IPS DF 6.9 (cell line): ENCODE data around the gene TST.

Experiments
- DNase-seq: peaks from one replicate; pipeline ENCODE4 v3.0.0-alpha.2; 2013; ENCODE audit warnings: low read depth, low spot score
- H3K27ac ChIP-seq: one replicate; pipeline ENCODE4 v1.5.1; 2013; ENCODE audit warnings: low read length, control low read depth
- H3K27me3 ChIP-seq: 2 replicates; pipeline ENCODE4 v1.6.1; 2013; ENCODE audit warnings: mild to moderate bottlenecking, low read length; ENCODE audit not compliant: control insufficient read depth, insufficient read depth
- H3K36me3 ChIP-seq: 2 replicates; pipeline ENCODE4 v1.6.1; 2013; ENCODE audit warnings: low read length; ENCODE audit not compliant: control insufficient read depth, insufficient read depth
- H3K4me1 ChIP-seq: 2 replicates; pipeline ENCODE4 v1.6.1; 2013; ENCODE audit warnings: low read length; ENCODE audit not compliant: control insufficient read depth, insufficient read depth
- H3K4me3 ChIP-seq: 2 replicates; pipeline ENCODE4 v1.5.1; 2013; ENCODE audit warnings: mild to moderate bottlenecking, low read length
- H3K9me3 ChIP-seq: 2 replicates; pipeline ENCODE4 v1.6.1; 2013; ENCODE audit warnings: low read length, inconsistent platforms; ENCODE audit not compliant: control insufficient read depth, insufficient read depth
- WGBS: extraction: QIAGEN DNeasy Blood & Tissue Kit; methylation state at CpG from one replicate; pipeline ENCODE4 v1.1.7; 2013; ENCODE audit warnings: mixed read lengths, missing lambda C conversion rate; ENCODE audit not compliant: insufficient read length, insufficient coverage; 5-methylcytosine and 5-hydroxymethylcytosine counted together

The TST gene

DNA sequence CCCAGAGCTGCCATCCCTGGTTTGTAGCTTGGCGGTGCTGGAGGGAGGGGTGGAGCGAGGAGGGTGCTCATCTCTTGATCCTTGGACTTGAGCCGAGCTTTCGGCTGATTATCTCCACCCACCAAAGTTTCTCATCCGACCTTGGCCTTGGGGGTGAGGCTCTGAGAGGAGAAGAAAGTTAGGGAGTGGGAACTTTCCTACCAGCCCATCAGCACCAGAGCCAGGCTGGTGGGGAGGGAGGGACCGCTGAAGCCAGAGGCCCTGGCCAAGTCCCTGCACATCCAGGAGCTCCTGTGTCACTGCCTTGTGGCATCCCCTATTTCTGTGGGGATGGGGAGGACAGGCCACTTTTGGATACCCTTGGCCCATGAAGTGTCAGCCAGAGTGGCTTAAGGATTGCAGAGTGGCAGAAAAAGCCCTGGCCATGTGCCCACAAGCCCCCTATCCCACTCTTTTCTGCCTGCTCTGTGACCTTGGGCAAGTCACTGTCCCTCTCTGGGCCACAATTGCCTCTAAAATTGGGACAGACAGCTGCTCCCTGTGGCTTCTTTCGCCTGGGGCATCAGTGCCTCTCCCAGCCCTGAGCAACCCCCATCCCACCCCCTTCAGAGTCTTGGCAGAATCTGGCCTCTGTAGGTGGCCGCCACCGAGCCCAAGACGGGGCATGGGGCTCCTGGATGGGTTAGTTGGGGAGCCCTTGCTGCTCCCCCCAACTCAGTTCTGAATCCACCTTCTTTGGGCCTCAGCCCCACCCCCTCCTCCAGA lies 42.5 kb upstream of the TST start:
- H3K9me3 ChIP-seq, result no peaks in the 10 kb centered on the region
- no peak overlapping the region for H3K4me3 ChIP-seq
- H3K36me3 ChIP-seq, result no peaks in the 10 kb centered on the region; the same call in 1 of the 2 replicates
- H3K27me3 ChIP-seq, result no peaks in the 10 kb centered on the region
- peaks cover 7% of the 10 kb centered on the region for H3K4me1 ChIP-seq
- H3K27ac ChIP-seq, result no peak overlapping the region
- WGBS, result no CpG with 5 or more reads among the region's 10 CpGs
- no peak for DNase-seq

DNA sequence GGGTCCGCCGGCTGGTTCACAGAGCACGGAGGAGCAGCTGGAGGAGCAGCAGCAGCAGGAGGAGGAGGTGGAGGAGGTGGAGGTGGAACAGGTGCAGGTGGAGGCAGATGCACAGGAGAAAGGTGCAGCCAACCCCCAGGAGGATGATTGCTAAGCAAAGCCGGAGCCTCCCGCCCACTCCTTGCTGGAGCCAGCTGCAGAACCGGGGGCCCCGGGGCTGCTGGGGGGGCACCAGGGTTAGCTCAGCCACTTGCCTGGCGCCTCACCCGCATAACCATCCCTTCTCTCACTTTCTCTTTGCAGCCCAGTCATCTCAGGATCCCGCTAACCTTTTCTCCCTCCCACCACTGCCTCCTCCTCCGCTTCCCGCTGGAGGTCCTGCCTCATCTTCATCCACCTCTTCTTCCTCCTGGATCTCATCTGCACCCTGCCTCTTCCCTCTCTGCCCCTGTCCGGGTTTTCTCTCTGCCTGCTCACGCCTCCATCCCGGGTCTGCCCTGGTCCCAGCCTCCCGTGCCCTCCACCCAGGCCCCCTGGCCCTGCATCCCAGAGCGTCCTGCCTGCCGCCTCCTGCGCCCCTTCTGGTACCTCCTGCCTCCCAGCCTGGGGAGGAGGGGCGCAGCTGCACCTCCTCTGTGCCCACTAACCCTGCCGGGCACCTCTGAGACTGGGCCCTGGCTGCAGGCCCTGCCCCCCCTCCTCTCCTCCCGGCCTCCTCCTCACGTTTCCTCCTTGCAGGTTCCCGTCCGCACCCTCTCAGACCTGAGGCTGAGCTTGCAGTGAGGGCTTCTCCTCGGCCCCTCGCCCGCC lies 41.8 kb upstream of the TST start:
- no peak overlapping the region for H3K4me3 ChIP-seq
- peaks cover 7% of the 10 kb centered on the region for H3K4me1 ChIP-seq
- DNase-seq, result no peak
- H3K36me3 ChIP-seq, result no peaks in the 10 kb centered on the region; the same call in 1 of the 2 replicates
- H3K27ac ChIP-seq, result no peak overlapping the region
- WGBS, result no CpG with 5 or more reads among the region's 28 CpGs
- no peaks in the 10 kb centered on the region for H3K27me3 ChIP-seq
- no peaks in the 10 kb centered on the region for H3K9me3 ChIP-seq

DNA sequence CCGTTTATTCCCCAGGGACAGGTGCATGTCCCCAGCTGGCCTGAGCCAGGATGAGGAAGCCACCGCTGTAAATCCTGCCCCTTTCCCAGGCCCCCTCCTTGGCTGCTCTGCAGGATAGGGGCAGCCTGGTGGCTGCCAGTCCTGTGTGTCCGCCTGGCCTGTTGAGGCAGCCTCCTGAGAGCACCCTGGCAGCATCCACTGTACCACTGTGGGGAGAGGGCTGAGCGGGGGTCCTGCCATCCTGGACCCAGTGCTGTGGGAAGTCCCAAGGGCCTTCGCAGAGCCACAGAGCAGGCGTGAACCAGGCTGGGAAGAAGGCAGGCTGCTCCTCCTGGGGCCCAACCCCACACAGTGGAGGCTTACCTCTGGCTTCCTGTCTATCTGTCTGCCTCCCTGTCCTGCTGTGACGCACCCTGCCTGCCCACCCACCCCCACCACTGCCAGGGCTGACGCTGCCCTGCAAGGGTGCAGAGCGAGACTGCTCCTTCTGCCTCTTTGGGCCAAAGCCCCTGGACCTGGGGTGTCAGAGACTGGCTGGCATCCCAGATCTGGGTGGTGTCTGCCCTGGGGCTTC lies 40.7 kb upstream of the TST start:
- WGBS, result no CpG with 5 or more reads among the region's 9 CpGs
- Histone ChIP-seq H3K4me3 (no peak overlapping the region), H3K9me3 (no peaks in the 10 kb centered on the region), H3K4me1 (peaks cover 7% of the 10 kb centered on the region), H3K27me3 (no peaks in the 10 kb centered on the region), H3K36me3 (no peaks in the 10 kb centered on the region; the same call in 1 of the 2 replicates), H3K27ac (no peak overlapping the region)
- DNase-seq, result no peak

DNA sequence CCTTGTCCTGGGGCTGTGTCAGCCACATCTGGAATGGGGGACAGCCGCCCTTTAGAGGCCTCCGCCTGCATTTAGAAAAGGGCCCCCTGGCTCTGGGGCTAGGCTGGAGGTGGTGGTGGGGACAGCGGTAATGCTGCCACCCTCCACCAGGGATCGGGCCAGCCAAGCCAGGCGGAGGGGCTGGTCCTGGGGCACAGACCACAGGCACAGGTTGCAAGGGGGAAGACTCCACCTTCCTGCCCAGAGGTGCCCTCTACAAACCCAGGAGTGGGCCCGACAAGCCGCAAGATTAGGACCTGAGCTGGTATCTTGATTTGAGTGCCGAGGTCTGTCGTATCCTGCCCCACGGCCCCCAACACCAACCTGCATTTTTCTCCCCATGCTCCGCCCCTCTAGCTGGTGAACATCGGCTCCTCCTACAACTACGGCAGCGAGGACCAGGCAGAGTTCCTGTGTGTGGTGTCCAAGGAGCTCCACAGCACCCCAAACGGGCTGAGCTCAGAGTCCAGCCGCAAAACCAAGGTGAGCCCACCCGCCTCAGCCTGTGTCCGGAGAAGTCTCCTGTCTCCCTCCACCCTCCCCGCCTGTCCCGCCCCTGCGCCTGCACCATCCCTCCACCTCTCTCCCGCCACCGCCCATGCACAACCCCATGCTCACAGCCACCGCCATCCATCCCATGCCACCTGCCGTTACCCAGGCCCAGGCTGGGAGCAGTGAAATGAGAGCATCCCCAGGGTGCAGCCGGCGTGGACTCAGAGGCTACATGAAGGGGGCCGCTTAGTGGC lies 39.9 kb upstream of the TST start:
- Histone ChIP-seq H3K27ac (no peak overlapping the region), H3K27me3 (no peaks in the 10 kb centered on the region), H3K9me3 (no peaks in the 10 kb centered on the region), H3K4me3 (no peak overlapping the region), H3K36me3 (no peaks in the 10 kb centered on the region; the same call in 1 of the 2 replicates), H3K4me1 (peaks cover 7% of the 10 kb centered on the region)
- no CpG with 5 or more reads among the region's 28 CpGs for WGBS
- DNase-seq, result no peak

DNA sequence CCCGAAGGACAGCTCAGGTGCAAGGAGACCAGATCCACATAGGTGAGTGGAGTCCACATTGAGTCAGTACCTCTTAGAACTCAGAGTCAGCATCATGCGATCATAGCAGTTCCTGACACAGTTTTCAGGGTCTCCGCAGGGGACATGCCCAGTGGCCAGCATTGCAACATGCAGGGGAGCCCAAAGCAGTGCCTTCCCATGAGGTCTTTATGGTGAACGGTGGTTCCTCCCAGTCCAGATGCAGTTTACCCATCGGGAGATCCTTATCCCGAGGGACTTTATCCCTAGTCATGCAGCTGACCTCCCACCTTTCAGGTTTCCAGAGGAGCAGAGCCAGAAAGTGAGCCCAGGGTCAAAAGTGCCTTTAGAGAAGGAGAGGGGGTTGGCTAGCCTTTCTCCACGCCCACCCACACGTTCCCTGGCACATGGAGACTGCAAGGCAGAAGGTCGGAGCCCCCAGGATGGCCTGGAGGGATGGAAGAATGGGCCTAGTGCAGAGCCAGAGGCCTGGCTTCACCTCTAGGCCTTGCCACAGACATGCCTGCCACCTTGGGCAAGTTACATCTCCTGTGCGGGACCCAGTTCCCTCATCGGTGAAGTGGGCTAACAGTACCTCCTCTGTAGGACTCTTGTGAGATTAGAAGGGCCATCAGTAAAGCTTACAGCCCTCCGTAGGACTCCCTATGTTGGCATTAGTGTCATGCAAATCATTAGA lies 38.7 kb upstream of the TST start:
- H3K36me3 ChIP-seq, result no peaks in the 10 kb centered on the region; the same call in 1 of the 2 replicates
- H3K4me3 ChIP-seq, result no peak overlapping the region
- no peaks in the 10 kb centered on the region for H3K9me3 ChIP-seq
- peaks cover 7% of the 10 kb centered on the region for H3K4me1 ChIP-seq
- WGBS, result no CpG with 5 or more reads among the region's 12 CpGs
- no peak overlapping the region for H3K27ac ChIP-seq
- H3K27me3 ChIP-seq, result no peaks in the 10 kb centered on the region
- DNase-seq, result no peak

DNA sequence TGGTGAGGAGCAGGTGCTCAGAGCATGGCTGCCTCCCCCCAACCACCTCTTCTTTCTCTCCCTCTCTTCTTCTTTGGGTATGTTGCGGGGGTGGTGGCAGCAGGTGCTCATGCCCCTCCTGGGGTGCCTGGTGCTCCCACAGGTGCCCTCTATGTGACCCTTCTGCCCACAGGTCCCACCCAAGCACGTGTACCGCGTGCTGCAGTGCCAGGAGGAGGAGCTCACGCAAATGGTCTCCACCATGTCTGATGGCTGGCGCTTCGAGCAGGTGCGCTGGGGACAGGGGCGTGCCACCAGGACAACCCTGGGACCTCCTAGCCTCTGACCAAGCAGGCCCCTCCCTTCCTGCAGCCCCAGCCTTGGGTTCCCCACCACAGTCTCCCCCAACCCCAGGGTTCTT lies 38.0 kb upstream of the TST start:
- Histone ChIP-seq H3K27ac (no peak overlapping the region), H3K36me3 (no peaks in the 10 kb centered on the region; the same call in 1 of the 2 replicates), H3K4me3 (no peak overlapping the region), H3K9me3 (no peaks in the 10 kb centered on the region), H3K27me3 (no peaks in the 10 kb centered on the region), H3K4me1 (peaks cover 5% of the 10 kb centered on the region; the same call in 1 of the 2 replicates)
- DNase-seq, result no peak
- WGBS, result no CpG with 5 or more reads among the region's 9 CpGs

DNA sequence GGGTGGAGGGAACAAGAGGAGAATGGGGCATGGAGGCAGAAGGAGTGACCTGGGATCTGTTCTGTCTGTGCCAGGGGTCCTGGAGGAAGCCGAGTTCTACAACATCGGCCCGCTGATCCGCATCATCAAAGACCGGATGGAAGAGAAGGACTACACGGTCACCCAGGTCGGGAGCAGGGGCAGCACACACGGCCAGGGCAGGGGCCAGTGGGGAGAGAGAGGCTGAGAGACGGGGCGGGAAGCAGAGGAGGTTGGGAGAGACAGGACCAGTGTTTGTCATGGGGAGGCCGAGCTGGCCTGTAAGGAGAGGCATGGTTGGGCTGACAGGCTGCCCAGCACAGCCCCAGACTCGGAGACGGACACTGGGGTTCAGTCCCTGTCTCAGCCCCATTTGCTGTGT lies 37.0 kb upstream of the TST start:
- H3K27me3 ChIP-seq, result no peaks in the 10 kb centered on the region
- no CpG with 5 or more reads among the region's 13 CpGs for WGBS
- H3K4me3 ChIP-seq, result no peak overlapping the region
- H3K27ac ChIP-seq, result no peak overlapping the region
- peaks cover 3% of the 10 kb centered on the region; the same call in 1 of the 2 replicates for H3K4me1 ChIP-seq
- no peaks in the 10 kb centered on the region for H3K9me3 ChIP-seq
- DNase-seq, result no peak
- no peaks in the 10 kb centered on the region; the same call in 1 of the 2 replicates for H3K36me3 ChIP-seq

DNA sequence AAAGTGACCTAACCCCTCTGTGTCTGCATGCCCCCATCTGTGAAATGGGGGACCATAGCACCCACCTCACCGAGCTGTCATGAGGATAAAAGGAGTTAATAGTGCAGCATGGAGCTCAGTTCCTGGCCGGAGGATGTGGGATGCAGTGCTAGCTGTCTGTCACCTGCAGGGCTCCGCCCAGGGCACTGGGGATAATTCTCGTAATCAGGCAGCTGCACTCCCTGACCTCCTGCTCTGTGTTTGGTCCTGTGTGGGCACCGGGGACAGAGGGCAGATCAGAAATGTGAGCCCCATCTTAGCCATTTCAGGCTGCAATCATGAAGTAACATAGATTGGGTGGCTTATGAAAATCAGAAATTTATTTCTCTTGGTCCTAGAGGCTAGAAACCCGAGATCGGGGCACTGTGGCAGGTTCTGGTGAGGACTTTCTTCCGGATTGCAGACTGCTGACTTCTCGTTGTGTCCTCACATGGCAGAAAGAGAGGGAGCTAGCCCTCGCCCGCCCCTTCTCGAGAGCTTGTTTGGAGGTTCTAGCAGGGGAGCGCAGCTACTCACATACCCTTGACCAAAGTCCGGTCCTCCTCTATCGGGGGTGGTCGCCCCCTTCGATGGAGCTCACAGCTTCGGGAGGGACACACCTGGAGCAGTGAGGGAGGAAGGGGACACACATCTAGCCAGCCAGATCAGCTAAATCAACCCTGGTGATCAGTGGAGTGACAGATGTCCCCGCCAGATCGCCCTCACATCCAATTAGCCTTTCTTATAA lies 35.5 kb upstream of the TST start:
- Histone ChIP-seq H3K4me1 (0 out of 2 replicates have a peak, but pooled peaks cover 2% of the 10 kb centered on the region), H3K9me3 (no peaks in the 10 kb centered on the region), H3K27me3 (no peaks in the 10 kb centered on the region), H3K36me3 (no peaks in the 10 kb centered on the region; the same call in 1 of the 2 replicates), H3K4me3 (no peak overlapping the region), H3K27ac (no peak overlapping the region)
- WGBS, result no CpG with 5 or more reads among the region's 20 CpGs
- DNase-seq, result no peak

DNA sequence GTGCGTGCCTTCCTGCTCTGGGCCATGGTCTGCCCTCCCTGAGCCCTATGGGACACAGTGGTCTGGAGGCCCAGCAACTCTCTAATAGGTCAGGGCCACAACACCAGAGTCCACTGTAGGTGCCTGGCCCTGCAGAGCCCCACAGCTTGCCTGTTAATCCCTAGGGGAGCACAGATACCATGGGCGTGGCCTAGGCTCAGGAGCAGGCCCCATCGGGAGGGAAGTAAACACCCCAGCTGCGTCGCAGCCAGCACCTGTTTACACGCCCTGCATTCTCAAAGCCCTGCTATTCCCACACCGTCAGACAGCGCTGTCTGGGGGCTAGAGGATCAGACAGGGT lies 34.8 kb upstream of the TST start:
- no peak overlapping the region for H3K4me3 ChIP-seq
- no CpG with 5 or more reads among the region's 8 CpGs for WGBS
- no peaks in the 10 kb centered on the region; the same call in 1 of the 2 replicates for H3K36me3 ChIP-seq
- 0 out of 2 replicates have a peak, but pooled peaks cover 2% of the 10 kb centered on the region for H3K4me1 ChIP-seq
- H3K9me3 ChIP-seq, result no peaks in the 10 kb centered on the region
- H3K27ac ChIP-seq, result no peak overlapping the region
- no peak for DNase-seq
- H3K27me3 ChIP-seq, result no peaks in the 10 kb centered on the region
